Measurements from ENCODE around the gene SMURF2. TPM values are rescaled to one million over a fixed set of nuclear protein-coding genes. Genes with fewer than 3 reads are reported as not detected.

Gene SMURF2
- polyA plus RNA-seq, 2 of the 4 experiments (the other 2 are of a cell fraction), result 16.7 to 26.3 TPM

DNA sequence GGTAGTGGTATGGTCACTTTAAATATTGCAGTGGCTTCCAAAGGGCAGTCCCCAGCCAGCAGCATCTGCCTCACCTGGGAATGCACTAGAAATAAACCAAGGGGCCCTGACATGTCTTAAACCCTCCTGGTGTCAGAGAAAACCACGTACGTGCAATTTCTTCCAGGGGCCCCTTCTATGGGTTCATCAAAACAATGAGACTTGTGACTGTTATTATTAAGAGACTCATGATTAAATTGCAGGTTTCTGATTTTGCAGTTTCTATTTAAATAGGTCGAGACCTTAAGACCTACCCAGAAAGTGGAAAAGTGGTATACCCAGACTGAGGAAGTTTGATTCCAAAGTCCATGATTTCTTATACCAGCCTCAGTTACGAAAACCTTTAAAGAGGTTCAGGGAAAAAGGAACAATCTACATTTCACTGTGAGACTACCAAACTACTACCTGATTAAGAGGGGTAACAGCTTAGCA lies 164.5 kb downstream of the SMURF2 start (continued):
- TF ChIP-seq ESRRA (IDR thresholded peaks at IDR 0.05; ENCODE audit: borderline replicate concordance, low read length), result no peak
- no peak for TF ChIP-seq EP300 (IDR thresholded peaks at IDR 0.05)
- TF ChIP-seq JUN (IDR thresholded peaks at IDR 0.05), result peak in 1 of 2 experiments; percentile 16; a peak in 1 of 5 replicates
- TF ChIP-seq, protein P1, sequence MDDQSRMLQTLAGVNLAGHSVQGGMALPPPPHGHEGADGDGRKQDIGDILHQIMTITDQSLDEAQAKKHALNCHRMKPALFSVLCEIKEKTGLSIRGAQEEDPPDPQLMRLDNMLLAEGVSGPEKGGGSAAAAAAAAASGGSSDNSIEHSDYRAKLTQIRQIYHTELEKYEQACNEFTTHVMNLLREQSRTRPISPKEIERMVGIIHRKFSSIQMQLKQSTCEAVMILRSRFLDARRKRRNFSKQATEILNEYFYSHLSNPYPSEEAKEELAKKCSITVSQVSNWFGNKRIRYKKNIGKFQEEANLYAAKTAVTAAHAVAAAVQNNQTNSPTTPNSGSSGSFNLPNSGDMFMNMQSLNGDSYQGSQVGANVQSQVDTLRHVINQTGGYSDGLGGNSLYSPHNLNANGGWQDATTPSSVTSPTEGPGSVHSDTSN (IDR thresholded peaks at IDR 0.05), result 0 out of 2 replicates have a peak, but pooled peaks have one; percentile 27
- TF ChIP-seq FOXS1 (CRISPR knock-in tag; IDR thresholded peaks at IDR 0.05), result no peak
- TF ChIP-seq RCOR1 (IDR thresholded peaks at IDR 0.05; ENCODE audit: low read depth, low read length), result no peak
- TF ChIP-seq, protein P2, sequence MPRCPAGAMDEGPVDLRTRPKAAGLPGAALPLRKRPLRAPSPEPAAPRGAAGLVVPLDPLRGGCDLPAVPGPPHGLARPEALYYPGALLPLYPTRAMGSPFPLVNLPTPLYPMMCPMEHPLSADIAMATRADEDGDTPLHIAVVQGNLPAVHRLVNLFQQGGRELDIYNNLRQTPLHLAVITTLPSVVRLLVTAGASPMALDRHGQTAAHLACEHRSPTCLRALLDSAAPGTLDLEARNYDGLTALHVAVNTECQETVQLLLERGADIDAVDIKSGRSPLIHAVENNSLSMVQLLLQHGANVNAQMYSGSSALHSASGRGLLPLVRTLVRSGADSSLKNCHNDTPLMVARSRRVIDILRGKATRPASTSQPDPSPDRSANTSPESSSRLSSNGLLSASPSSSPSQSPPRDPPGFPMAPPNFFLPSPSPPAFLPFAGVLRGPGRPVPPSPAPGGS (IDR thresholded peaks at IDR 0.05), result no peak
- no peak; the same call in 1 of the 2 replicates for TF ChIP-seq HOXA7 (CRISPR knock-in tag; IDR thresholded peaks at IDR 0.05)
- TF ChIP-seq ZSCAN20 (CRISPR knock-in tag; IDR thresholded peaks at IDR 0.05), result no peak
- TF ChIP-seq, protein P3, sequence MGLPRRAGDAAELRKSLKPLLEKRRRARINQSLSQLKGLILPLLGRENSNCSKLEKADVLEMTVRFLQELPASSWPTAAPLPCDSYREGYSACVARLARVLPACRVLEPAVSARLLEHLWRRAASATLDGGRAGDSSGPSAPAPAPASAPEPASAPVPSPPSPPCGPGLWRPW (IDR thresholded peaks at IDR 0.05), result no peak
- TF ChIP-seq FOSL2 (IDR thresholded peaks at IDR 0.05), result no peak
- TF ChIP-seq FOSL2 (CRISPR knock-in tag; IDR thresholded peaks at IDR 0.05), result no peak
- TF ChIP-seq CHD4 (IDR thresholded peaks at IDR 0.05; ENCODE audit: borderline replicate concordance), result no peak
- no peak; the same call in 1 of the 2 replicates for TF ChIP-seq HEYL (CRISPR knock-in tag; IDR thresholded peaks at IDR 0.05)
- no peak for TF ChIP-seq MAZ (IDR thresholded peaks at IDR 0.05; ENCODE audit: borderline replicate concordance, low read depth, low read length)
- TF ChIP-seq NPAS2 (CRISPR knock-in tag; IDR thresholded peaks at IDR 0.05; ENCODE audit: borderline replicate concordance), result no peak
- TF ChIP-seq GATA3 (IDR thresholded peaks at IDR 0.05; ENCODE audit: borderline replicate concordance), result no peak
- peak; percentile 49; the same call in 1 of the 2 replicates for TF ChIP-seq EHF (CRISPR knock-in tag; IDR thresholded peaks at IDR 0.05)
- no peak for TF ChIP-seq MYC (IDR thresholded peaks at IDR 0.05; ENCODE audit: borderline replicate concordance, low read length)
- no peak for TF ChIP-seq KDM1A (IDR thresholded peaks at IDR 0.05; ENCODE audit: low read depth)
- TF ChIP-seq MAFK (IDR thresholded peaks at IDR 0.05; ENCODE audit: partially characterized antibody), result no peak
- no peak for TF ChIP-seq RAD21 (conservative IDR thresholded peaks at IDR 0.05 in 1 of 2, IDR thresholded peaks at IDR 0.05 in 1 of 2)
- TF ChIP-seq, protein P4, sequence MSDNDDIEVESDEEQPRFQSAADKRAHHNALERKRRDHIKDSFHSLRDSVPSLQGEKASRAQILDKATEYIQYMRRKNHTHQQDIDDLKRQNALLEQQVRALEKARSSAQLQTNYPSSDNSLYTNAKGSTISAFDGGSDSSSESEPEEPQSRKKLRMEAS (IDR thresholded peaks at IDR 0.05), result no peak
- no peak for TF ChIP-seq ZFP36 (IDR thresholded peaks at IDR 0.05; ENCODE audit: borderline replicate concordance, partially characterized antibody)

DNA sequence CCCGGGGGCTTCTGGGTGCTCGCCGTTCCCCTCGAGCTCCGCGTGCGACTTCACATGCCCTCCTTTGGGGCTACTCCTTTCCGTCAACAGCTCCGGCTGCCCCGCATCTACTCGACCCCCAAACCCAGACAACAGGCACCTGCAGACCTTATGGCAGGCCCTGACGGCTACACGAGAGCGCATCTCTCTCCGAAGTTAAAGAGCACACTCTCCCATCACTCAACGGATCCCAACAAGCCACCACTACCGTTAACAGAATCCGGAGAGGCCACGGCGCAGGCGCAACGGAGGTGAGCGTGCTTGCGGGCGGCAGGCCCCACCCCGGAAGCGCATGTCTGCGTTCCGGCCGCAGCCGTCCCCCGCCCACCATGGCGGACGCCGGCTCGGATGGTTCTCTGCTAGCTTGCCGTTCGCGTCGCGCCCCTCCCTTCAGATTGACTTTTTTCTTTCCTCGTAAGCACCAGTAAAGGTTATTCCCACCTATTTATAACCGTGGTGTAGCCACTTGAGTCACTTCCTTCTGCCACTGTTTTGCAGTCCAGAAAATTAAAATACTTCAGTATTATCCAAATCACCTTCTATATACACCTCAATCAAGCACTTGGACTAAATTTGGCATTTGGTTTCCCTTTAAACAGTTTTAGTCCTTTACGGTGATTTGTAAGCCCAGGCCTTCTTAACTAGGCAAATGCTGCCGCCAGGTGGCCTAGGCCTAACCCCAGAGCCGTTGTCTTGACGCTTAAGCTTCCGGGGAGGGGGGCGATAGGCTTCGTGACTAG lies 165.1 kb downstream of the SMURF2 start, which contains the start of gene POLG2:
TSS of gene POLG2 (minus strand) at position 269 of the 779 bp plus-strand sequence. CDS start at position 183, 86 bp downstream.
- ChIA-PET POLR2A (interaction anchor here (0.7 to 3.3 kb wide), 8 partner anchors 9 to 148 kb away, joined by 3 to 132 read pairs (median 4); partner anchors contain the start of genes CEP95 and DDX5), CTCF (interaction anchor here (0.6 to 12.8 kb wide), 17 partner anchors 9 to 484 kb away, joined by 3 to 300 read pairs (median 4); partner anchors contain the start of genes CEP95 and DDX5)
- peak within 1 kb of the TSS; percentile 70 for H3K4me3 ChIP-seq
- ATAC-seq (peak; percentile 86 to 88), FAIRE-seq (peak; percentile 79), DNase-seq (ENCODE audit: low read depth in 1 of 2, low spot score in 1 of 2) (peak; percentile 96 to 97)
- peaks cover 60% of the 10 kb centered on the region for H3K4me1 ChIP-seq
- peak within 1 kb of the TSS; percentile 86 for H3K4me2 ChIP-seq
- 2% methylated on average over 50 of the region's 50 CpGs for WGBS (ENCODE audit: missing lambda C conversion rate)
- H3K9me3 ChIP-seq, result no peaks in the 10 kb centered on the region
- H3K27ac ChIP-seq, result peak within 1 kb of the TSS; percentile 87 to 91
- TF ChIP-seq TFCP2L1 (CRISPR knock-in tag; IDR thresholded peaks at IDR 0.05) (peak; percentile 97), NR3C1 (IDR thresholded peaks at IDR 0.05) (no peak), ZSCAN20 (CRISPR knock-in tag; IDR thresholded peaks at IDR 0.05) (no peak), BHLHE40 (IDR thresholded peaks at IDR 0.05; ENCODE audit: low read depth, low read length) (no peak), FOSL2 (IDR thresholded peaks at IDR 0.05) (no peak), FOSL2 (CRISPR knock-in tag; IDR thresholded peaks at IDR 0.05) (peak; percentile 67), KDM5A (IDR thresholded peaks at IDR 0.05) (no peak), EHMT2 (IDR thresholded peaks at IDR 0.05; ENCODE audit: low read depth) (no peak), FOSB (CRISPR knock-in tag; IDR thresholded peaks at IDR 0.05) (peak; percentile 98), PHF8 (IDR thresholded peaks at IDR 0.05; ENCODE audit: borderline replicate concordance, low read depth) (peak; percentile 58; the same call in 1 of the 2 replicates), FOXS1 (CRISPR knock-in tag; IDR thresholded peaks at IDR 0.05) (peak; percentile 44; the same call in 1 of the 2 replicates)
- TF ChIP-seq, protein P5, sequence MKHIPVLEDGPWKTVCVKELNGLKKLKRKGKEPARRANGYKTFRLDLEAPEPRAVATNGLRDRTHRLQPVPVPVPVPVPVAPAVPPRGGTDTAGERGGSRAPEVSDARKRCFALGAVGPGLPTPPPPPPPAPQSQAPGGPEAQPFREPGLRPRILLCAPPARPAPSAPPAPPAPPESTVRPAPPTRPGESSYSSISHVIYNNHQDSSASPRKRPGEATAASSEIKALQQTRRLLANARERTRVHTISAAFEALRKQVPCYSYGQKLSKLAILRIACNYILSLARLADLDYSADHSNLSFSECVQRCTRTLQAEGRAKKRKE (CRISPR knock-in tag; IDR thresholded peaks at IDR 0.05; ENCODE audit: low read depth), result peak; percentile 68; the same call in 1 of the 2 replicates
- TF ChIP-seq, protein P1 (IDR thresholded peaks at IDR 0.05), result peak; percentile 84
- TF ChIP-seq, protein P6, sequence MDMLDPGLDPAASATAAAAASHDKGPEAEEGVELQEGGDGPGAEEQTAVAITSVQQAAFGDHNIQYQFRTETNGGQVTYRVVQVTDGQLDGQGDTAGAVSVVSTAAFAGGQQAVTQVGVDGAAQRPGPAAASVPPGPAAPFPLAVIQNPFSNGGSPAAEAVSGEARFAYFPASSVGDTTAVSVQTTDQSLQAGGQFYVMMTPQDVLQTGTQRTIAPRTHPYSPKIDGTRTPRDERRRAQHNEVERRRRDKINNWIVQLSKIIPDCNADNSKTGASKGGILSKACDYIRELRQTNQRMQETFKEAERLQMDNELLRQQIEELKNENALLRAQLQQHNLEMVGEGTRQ (IDR thresholded peaks at IDR 0.05), result 0 out of 2 replicates have a peak, but pooled peaks have one; percentile 24
